GM12864 (cell line): ENCODE data around the gene UBL4B.

Source experiments
- DNase-seq: peaks from one replicate; pipeline ENCODE4 v3.0.0-alpha.2; 2011; ENCODE audit warnings: low read depth
- H3K4me3 ChIP-seq: 2 replicates; pipeline ENCODE4 v1.5.1; 2011; ENCODE audit warnings: mild to moderate bottlenecking, low read depth, low read length, control low read depth
- TF ChIP-seq, protein P1 (sequence below): IDR thresholded peaks from 2 replicates; pipeline ENCODE4 v1.5.1; 2011; ENCODE audit warnings: low read depth, mild to moderate bottlenecking, moderate library complexity, low read length, control low read depth, inconsistent platforms; ENCODE audit errors: missing control alignments

Gene UBL4B

DNA sequence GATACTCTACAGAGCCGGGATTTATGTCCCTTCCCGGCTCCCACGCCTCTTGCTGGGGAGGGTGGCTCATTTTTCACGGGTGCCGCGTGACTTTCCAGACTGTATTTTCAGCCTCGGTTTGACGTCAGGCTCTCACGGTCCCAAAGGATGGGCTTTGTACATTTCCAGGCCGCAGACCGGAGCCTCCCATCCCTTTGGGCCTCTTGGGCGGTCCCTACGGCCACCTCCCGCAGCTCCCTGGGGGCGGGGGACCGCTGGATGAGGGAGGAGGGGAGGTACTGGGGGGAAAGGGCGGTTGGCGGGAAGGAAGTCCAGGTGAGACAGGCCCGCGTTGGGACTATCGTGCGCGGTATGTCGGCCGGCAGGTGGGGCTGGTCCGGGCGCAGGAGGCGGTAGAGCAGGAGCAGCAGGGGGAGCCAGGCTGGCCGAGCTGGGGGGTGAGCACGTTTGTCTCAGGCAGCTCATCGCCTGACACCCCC lies 17.9 kb downstream of the UBL4B start:
- TF ChIP-seq, protein P1, sequence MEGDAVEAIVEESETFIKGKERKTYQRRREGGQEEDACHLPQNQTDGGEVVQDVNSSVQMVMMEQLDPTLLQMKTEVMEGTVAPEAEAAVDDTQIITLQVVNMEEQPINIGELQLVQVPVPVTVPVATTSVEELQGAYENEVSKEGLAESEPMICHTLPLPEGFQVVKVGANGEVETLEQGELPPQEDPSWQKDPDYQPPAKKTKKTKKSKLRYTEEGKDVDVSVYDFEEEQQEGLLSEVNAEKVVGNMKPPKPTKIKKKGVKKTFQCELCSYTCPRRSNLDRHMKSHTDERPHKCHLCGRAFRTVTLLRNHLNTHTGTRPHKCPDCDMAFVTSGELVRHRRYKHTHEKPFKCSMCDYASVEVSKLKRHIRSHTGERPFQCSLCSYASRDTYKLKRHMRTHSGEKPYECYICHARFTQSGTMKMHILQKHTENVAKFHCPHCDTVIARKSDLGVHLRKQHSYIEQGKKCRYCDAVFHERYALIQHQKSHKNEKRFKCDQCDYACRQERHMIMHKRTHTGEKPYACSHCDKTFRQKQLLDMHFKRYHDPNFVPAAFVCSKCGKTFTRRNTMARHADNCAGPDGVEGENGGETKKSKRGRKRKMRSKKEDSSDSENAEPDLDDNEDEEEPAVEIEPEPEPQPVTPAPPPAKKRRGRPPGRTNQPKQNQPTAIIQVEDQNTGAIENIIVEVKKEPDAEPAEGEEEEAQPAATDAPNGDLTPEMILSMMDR, result peak; percentile 21
- DNase-seq, result no peak
- H3K4me3 ChIP-seq, result no peak overlapping the region

DNA sequence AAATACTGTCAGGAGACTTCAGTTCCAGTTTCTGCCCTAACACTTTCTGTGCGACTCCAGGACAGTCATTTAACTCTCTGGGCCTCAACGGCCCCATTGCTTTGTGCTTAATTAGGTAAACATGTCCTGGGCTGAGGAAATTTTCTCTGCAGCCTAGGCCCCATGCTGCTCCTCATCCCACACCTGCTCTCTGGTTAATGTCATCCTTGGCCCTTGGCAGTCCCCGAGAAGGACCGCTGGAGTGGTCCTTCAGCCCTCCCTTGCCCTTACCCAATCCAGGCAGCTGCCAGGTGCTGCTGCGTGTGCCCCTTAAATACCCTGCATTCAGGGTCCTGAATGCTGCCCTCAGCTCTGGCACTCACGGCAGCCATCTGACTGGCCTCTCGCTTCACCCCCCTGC lies 18.7 kb downstream of the UBL4B start:
- TF ChIP-seq, protein P1, result no peak
- no peak for DNase-seq
- H3K4me3 ChIP-seq, result no peak overlapping the region

DNA sequence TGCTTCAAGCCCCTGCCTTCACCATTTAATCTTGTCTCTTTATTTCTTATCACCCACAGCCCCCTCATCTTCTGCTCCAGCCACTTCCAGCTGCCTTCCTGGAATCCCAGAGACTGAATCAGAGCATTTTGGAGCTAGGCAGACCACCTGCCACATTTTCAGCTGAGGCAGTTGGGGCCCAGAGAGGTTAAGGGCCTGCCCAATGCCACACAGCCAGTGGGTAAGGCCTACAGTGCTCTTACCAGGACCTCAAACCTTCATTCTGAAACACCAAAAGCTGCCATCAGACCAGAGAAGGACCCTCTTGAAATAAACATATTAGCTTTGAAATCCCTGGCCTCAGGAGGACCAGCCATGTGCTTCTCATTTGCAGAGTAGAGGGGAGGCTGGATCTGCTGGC lies 20.4 kb downstream of the UBL4B start:
- TF ChIP-seq, protein P1, result no peak
- no peak for DNase-seq
- no peak overlapping the region for H3K4me3 ChIP-seq

DNA sequence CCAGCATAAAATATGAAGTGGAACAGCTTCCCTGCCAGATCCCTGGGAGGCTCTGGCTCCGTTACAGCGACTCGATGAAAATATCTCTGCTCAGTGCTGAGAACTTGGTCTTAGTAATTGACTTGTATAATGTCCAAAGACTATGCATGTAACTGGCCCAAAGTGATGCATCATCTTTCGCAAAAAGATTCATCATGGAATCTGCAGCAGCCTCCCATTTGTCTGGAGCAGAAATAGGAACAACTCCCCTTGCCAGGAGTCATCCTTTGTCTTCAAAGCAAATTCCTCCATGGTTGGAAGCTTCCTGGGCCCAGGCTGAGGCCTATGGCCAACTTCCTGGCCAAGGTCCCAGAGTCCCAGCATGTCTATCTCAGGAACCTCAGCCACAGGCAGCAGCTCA lies 21.2 kb downstream of the UBL4B start:
- TF ChIP-seq, protein P1, result no peak
- no peak overlapping the region for H3K4me3 ChIP-seq
- DNase-seq, result no peak

DNA sequence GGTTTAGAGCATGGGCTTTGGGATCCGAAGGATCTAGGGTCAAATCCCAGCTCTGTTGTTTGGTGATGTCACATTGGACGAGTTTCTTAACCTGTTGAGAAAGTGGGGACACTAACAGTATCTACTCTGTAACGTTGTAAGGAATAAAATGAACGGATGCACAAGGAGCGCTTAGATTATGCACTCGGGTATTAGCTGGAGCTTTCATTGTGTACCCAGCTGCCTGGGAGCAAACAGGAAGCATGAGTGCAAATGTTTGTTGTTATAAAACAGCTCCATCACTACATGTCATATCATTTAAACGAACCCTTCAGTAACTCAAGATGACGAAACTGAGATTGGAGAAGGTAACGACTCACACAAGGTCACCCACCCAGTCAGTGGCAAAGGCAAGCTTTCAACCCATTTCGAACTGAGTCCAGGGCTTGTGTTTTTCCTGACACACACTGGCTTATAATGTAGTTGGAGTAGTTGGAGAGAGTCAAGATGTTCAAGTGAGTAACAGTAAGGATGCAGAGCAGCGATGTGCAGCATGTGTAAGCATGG lies 21.9 kb downstream of the UBL4B start:
- TF ChIP-seq, protein P1, result no peak
- DNase-seq, result no peak
- no peak overlapping the region for H3K4me3 ChIP-seq

DNA sequence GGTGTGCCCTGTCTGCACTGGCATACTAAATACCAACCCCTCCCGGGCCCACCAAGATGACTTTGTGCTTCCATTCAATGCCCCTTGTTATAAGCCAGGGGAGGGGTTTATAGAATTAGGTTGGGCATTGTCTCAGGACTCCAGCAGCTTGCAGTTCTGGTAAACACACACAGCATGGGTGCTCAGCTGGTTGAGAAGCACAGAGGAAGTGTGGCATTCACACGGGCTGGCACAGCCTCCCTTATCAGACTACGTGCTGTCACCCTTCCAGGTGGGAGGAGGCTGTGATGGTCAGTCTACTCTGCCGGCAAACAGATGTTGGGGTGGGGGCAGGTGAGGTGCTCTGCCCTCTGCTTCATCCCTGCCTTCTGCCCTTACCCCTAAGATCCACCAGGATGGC lies 23.0 kb downstream of the UBL4B start:
- no peak overlapping the region for H3K4me3 ChIP-seq
- DNase-seq, result no peak
- TF ChIP-seq, protein P1, result no peak

DNA sequence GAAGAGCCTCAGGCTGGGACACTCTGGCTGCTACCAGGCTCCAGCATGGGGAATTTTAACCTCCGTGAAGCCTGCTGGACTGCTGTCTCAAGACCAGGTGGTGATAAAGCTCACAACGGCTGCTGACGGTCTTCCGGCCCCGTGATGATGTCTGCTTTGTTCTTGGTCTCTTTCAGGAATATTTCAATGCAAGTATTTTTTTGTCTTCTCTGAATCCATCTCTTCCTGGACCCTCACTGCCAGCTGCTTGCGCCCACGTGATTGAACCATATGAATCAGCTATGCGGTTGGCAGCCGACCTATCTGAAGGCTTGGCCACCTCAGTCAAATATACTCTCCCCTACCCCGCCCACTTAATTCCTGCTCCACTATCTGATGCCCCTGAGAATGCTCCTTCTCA lies 23.4 kb downstream of the UBL4B start:
- DNase-seq, result no peak
- TF ChIP-seq, protein P1, result no peak
- no peak overlapping the region for H3K4me3 ChIP-seq
